Left hindlimb (tissue), 1 donor: ENCODE results near the gene NAIF1.
"Not testable (repeated sequence)": the region's sequence is repeated elsewhere in the genome, so short reads cannot be mapped to it uniquely, and the experiment has no call there.

Experiments
- DNase-seq: peaks from one replicate; pipeline ENCODE4 v3.0.0-alpha.2; 2018

NAIF1 gene

DNA sequence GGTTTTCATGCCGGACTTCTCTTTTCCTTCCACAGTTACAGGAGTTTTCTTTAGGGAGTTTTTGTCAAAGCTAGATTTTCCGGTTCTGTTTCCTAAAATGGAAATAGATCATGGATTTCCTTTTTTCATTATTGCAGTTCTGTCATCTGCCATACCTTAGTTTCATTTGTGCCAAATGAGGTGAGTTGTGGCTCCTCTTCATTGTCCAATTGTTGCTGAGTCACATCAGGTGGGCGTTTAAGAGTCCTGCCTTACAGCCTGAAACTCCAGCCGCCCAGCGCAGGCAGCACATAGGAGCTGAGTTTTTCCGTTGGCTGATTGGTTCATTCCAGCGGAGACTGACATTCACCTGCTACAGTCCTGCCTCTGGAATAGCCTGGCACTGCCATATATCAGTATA lies 15.0 kb upstream of the NAIF1 start:
- no peak for DNase-seq

DNA sequence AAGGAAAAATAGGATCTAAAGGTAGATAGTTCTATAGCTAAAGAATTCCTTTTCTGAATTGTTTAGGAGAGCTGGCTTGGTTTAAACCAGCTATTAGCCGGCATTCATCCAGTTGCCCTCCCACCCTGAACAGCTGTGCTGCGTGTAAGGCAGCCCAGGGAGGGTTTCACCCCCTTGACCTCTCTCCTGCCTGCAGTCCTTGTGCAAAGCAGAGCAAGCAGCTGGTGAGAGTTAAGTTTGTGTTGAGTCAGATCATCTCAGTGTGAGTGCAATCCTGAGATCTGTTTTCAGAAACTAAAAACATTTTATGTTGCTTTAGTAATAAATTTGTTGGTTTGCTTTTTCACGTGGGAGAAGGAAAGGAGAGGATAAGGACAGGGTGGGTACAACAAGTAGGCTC lies 13.9 kb upstream of the NAIF1 start:
- DNase-seq, result no peak

DNA sequence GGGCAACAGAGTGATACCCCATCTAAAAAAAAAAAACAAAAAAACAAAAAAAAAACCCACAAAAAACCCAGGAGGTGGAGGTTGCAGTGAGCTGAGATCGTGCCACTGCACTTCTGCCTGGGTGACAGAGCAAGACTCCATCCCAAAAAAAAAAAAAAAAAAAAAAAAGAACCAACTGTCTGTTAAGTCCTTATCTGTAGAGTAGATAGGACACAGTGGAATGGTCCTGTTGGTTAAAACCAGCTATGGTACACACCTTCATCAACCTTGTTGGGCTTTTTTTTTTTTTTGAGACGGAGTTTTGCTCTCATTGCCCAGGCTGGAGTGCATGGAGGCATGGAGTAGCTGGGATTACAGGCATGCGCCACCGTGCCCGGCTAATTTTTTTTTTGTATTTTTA lies 13.1 kb upstream of the NAIF1 start:
- no peak for DNase-seq

DNA sequence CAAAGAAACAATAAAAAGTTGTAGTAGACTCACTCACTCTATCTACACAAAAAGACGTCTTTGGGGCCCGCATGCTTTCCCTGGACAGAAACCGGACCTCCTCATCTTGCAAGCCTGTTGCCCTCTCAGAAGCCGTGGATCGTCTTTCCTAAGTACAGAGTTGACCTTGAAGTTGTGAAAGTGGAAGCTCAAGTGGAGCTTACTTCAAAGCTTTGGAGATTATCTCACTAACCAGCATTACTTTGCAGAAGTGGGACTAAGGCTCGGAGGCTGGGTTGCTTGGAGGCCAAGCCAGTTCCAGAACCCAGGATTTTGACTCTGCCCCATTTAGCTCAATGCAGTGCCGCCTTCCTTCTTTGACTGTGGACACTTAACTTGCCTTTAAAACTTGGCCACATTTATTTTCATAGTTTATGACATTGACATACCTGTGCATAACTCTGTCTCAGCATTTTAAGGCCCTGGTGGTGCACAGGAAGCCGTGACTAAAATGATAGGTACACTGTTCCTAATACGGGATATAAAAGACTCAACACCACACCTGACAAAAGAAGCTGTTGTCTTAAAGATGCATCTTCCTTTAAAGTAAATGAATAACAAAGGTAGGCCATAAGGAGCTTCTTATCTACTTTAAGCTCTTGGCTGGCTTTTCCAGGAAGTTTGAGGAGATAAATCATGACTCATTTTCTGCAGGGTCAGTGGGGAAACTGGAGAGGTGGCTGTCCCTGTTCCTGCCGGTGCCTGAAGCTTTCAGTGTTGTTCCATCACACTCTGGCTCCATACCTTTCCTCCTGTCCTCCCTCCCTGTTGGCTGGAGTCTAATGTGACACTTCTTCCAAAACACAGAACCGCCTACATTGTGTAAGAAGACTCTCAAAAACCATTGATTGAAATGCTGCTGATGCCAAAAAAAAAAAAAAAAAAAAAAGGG lies 11.6 kb upstream of the NAIF1 start:
- DNase-seq, result no peak

DNA sequence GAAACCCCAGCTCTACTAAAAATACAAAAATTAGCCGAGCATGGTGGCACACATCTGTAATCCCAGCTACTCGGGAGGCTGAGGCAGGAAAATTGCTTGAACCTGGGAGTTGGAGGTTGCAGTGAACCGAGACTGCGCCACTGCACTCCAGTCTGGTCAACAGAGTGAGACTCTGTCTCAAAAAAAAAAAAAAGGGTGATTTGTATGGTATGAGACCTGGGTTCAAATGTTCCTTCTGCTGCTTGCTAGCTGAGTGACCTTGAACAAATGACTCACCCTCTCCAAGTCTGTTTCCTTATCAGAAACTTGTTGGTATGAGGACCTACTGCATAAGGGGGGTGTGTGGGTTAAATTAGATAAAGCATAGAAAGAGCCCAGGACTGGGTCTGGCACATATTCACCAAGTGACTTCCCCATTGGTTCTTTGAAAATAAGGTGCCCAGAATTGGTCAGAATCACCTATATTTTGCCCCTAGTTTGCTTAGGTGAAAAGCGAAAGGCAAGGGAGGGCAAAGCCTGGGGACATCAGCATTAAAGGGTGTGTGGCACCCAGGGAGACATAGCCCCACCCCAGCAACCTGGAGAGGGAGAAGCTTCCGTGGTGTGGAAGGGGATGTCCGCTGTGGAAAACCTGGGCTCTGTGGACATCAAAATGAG lies 10.9 kb upstream of the NAIF1 start:
- no peak for DNase-seq

DNA sequence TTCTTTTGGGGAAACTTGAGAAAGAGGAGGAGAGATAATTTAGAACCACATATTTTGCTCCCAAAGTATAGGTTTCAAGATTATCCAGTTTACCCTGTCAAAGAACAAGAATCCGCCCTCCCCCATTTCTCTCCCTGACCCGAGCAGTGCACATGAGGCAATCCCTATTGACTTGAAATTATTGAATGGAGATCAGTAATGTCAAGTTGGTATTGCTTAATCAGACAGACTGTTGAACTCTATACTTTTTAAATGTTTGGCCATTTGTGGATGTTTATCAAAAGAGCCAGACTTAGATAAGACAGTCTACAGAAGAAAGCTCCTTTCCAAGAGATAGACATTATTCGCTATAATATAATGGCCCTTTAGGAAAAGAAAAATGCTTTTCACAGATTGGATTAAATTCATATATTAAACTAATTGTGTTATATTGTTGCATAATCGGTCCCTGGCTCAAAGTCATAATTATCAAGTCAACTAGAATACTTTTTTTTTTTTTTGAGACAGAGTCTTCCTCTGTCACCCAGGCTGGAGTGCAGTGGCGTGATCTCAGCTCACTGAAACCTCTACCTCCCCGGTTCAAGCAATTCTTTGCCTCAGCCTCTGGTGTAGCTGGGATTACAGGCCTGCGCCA lies 6.2 kb upstream of the NAIF1 start:
- DNase-seq, result no peak

DNA sequence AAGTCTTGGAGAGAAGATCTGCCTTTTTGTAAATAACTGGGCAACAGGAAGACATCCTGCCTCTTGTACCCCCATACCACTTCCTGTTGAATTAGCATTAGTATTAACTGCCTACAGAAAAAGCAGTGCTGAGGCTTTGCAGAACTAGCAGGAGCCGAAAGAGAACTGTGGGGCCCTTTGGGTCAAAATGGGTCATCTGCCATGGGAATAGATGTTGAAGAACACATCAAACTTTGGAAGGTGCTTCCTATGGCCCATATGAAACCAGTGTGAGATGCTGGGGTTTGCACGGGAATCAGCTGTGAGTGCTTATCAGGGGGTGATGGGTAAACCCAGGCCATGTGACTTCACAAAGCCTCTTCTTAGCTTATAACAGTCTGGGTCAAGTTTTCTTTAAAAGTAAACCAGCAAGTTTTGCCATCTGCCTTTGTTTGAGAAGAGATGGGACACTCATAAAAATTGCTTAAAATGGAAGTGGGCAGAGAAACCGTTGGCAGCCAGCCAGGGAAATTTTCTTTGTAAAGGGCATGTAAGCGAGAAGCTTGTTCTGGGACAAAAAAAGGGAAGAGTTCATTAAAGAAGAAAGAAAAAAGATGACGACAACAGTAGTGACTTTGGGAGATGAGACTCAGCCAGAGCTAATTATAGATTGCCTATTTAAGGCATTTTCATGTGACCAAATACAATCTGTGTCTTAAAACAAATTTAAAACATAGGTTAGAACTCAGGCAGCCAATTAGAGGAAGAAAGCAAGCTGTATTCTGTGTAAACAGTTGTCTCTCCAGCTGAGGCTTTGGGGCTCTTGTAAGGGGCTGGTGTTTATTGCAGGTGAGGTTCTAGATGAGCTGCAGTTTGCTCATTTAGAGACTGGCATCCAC lies 5.3 kb upstream of the NAIF1 start:
- peak; percentile 75 for DNase-seq

DNA sequence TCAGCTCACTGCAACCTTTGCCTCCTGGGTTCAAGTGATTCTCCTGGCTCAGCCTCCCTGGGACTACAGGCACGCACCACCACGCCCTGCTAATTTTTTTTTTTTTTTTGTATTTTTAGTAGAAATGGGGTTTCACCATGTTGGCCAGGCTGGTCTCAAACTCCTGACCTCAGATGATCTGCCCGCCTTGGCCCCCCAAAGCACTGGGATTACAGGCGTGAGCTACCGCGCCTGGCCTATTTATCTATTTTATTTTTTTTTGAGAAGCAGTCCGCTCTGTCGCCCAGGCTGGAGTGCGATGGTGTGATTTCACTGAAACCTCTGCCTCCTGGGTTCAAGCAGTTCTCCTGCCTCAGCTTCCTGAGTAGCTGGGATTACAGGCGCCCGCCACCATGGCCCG lies 4.4 kb upstream of the NAIF1 start:
- not testable (repeated sequence) for DNase-seq

DNA sequence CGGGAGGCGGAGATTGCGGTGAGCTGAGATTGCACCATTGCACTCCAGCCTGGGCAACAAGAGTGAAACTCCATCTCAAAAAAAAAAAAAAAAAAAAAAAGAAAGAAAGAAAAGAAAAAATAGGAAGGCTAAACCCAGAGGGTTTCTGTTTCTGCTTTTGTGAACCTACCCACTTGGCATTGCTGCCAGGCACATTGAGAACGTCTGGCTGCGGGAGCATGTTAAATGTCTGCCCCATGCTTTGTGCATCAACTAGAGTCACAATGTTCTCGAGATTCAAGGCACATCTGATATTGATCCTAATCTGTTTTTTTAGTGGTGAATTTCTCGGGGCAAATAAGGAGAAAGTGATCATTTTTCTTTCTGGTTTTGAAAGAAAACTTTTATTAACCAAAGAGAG lies 3.8 kb upstream of the NAIF1 start:
- no peak for DNase-seq

DNA sequence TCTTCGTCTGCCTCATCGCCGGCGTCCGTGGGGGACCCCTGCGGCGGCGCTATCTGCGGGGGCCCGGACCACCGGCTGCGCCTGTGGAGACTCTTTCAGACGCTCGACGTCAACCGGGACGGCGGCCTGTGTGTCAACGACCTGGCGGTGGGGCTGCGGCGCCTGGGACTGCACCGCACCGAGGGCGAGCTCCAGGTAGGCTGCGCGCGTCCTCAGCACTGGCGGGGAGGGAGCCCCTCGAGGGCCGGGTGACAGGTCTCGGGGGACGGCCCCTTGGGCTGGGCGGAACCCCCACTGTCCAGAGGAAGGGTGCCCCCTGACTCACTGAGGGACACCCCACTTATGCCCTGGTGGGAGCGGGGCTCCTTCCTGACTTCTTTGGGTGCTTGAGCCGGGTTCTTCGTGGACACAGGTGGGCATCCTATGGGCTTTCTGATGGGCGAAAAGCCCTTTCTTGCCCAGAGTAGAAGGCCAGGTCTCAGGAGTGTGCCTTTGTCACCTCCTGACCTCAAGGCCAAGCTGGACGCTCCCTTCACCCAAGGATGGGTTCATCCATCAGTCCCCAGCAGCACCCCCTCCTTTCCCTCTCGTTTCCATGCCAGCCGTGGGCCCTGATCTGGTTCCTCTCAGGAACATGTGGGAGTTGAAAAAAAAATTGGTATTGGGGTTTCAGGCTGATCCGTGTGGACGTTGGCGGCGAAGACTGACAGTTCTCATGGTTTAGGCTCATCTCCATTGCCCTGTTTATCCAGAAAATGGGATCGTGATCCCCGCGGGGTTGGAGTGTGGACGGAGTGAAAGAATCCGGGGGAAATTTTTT lies 1.5 kb upstream of the NAIF1 start:
- no peak for DNase-seq

DNA sequence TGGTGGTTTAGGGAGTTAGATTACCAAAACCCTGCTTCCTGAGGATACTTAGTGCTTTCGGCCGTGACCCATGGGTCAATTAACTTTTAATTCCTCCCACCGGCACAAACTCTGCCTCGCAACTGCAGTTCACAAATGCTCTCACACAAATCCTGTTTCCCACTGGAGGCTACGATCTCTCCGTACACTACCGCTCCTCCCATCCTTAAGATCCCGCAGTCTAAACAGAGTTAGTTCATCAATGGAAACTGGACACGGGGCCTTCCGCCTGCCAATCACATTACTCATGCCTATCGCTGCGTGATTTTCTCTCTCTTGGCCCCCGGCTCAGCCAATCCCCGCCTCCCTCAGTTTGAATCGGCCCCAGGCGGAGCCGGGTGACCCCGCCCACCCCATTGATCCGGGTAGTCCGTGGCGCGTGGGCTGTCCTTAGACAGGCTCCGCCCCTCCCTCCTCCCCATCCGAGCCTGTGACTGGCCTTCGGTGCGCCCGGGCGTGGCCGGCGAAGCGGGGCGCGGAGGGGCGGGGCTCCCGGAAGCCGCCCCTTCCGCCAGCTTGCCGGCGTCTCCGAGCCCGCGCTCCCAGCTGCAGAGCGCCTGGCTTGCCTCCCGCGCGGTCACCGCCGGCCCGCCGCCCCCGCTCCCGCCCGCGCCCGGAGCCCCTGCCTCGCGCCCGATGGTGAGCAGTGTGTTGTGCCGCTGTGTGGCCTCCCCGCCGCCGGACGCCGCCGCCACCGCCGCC lies 695 bp upstream of the NAIF1 start, which contains the start of gene SLC25A25:
Gene SLC25A25 (plus strand): TSS at position 588 of the 741 bp plus-strand sequence. CDS start 88 bp downstream, at position 676.
- peak; percentile 100 for DNase-seq

DNA sequence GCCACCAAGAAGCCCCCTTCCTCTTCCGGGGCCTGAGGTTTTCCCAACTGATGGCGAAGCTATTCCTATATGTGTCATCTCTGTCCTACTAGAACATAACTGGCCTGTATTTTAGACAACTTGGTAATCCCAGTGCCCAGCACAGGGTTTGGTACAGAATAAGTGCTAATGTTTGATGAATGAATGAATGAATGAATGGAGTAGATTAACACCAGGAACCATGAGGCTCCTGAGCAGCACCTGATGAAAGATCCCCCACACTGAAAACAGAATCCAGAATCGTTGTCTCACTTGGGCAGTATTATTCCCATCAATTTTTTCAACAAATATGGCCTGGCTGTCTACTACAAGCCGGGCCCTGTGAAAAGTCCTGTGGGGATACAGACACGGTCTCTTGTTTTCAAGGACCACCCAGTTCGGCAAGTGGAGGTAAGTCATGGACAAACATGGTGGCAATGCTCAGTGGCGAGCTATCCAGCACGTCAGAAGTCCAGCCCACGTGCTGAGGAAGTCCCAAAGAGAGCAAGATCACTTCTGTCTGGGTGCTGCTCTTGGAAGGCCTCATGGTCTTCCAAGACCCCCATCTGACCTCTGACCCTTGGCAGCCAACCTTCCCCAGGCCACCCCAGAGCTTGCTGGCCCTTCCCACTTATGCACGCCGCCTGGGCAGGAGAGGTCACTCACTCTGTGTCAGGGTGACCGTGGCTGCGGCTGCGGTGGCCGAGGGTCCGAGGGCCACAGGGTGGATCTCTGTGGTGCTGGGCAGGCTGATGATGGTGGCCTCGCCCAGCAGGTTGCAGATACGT lies 1.0 kb downstream of the NAIF1 start:
- no peak for DNase-seq

DNA sequence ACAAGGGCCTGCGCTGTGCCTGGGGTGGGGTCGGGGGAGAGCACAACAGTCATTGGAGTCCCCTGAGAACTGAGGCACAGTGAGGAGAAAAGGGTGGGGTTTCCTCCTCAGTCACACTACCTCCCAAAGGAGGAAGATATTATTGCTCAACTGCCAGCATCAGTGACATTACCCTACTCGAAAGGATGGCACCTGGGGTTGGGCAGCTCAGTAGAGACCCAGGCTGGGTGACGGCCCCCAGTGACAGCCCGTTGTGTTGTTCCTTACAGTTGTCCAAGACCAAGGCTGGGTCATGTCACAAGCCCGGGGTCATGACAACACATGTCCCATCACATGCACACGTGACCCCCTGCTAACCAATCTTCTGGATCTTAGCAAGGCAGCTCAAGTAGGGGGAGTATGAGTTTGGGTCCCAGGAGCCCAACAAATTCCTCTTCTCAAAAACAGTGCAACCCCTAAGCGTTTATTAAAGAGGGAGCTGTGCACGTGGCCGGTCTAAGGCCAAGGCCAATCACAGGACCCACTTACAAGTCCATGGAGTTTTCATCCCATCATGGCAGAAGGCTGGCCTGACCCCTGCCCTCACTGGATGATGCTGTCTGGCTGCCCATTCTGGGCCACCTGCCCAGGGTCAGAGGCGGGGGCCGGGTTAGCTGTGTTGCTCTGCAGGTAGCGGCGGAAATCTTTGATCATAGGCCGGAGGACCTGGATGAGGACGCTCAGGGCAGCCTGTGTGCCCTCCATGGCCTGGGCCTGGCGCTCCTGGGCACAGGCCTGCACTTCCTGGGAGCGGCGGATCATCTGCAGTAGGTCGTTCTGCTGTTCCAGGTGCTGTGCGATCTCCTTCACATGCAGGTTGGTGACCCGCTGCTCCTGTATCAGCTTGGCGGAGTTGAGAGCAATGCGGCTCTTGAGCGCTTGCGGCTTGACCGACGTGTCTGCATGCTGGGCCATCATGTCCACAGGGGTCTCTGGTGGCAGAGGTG lies 4.0 kb downstream of the NAIF1 start:
- no peak for DNase-seq

DNA sequence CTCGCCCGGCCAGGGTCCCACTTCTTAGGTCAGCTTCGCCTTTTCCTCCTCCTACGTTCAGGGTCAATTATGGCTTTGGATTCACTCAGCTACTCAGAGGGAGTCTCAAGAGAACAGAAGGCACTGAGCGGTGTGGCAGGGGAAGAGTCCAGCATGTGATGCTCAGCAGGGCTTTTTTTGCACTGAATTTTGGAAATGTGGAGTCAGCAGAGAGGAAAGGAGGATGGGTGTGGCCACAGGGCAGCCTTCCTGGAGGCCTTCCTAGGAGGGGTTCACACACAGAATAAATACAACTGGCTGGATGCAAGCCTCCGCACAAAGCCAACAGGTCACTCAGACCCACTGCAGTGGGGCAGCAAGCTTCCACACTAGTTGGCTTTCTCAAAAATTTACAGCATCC lies 4.8 kb downstream of the NAIF1 start:
- DNase-seq, result no peak

DNA sequence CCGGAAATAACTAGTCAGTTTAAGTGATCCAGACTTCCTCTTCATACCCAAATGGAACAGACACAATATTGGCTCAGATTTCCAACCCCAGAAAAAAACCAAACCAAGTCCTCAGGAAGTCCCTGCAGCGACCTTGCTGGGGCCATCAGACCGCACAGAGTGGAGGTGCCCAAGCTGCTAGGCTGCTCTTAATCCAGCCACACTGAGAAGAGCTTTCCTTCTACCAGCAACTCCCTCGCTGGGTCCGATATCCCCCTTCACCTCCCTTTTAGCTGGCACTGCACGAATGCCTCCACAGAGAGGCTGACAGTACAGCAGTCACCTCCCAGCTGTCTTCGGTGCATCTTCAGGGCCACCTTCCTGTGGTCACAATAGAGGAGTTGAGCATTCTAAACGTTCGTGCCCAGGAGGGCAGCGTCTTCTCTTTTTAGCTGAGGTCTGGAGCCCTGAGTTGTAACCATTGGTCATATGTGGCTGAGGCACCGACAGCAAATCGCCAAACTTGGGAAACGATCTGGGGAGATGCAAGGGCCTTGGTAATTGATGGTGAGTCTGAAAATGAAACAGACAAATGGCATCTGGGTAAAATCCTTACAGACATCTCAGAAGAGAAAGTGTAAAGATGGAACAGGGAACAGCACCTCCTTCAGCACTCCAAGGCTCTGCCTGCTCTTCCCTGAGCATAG lies 5.7 kb downstream of the NAIF1 start:
- no peak for DNase-seq

DNA sequence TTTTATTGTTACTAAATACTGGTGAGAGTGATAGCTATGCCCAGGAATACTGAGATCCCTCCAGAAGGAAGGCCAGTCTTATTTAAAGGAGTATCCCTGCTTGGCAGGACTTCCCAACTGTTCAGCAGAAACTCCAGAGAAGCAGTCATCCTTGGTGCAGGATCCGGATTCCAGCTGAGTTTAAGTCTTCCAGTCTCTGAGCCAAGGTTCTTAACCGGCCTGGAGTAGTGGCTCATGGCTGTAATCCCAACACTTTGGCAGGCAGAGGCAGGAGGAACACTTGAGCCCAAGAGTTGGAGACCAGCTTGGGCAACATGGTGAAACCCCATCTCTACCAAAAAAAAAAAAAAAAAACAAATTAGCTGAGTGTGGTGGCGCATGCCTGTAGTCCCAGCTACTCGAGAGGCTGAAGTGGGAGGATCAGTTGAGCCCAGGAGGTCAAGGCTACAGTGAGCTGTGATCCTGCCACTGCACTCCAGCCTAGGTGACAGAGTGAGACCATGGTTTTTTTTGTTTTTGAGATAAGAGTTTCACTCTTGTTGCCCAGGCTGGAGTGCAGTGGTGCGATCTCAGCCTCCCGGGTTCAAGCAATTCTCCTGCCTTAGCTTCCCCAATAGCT lies 7.6 kb downstream of the NAIF1 start:
- no peak for DNase-seq

DNA sequence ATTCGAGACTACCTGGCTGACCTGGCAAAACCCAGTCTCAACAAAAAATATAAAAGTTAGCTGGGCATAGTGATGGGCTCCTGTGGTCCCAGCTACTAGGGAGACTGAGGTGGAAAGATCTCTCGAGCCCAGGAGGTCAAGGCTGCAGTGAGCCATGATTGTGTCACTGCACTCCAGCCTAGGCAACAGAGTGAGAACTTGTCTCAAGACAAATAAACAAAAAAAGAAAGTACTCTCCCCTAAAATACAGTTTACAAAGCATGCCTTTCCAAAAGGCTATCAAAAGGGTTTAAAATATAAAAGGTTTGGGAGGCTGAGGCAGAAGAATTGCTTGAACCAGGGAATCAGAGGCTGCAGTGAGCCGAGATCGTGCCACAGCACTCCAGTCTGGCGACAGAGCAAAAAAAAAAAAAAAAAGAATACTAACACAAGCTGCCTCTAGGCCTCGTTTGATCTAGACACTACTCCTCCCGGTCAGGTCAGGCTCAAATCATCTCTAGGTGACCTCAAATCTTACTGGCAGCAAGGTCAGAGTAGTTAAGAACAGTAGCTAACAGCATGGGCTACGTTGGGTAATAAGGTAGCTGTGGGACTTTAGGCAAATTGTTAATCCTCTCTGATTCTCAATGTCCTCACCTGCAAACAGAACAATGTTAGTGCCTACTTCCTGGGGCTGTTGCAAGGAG lies 9.3 kb downstream of the NAIF1 start:
- no peak for DNase-seq
